ENCODE measurements around the gene DMD. TPM values are rescaled to one million over a fixed set of nuclear protein-coding genes. Genes with fewer than 3 reads are reported as not detected.

DMD gene
- polyA plus RNA-seq, 4 donors, result 15.1 to 19.3 (median 17.7) TPM

- DNase-seq (ENCODE audit: low read depth in 4 of 4, low spot score in 3 of 4), result no peak
Observed at GRCh38 chrX:31931225-31931624, 1280.1 kb downstream of the DMD start.

DNA sequence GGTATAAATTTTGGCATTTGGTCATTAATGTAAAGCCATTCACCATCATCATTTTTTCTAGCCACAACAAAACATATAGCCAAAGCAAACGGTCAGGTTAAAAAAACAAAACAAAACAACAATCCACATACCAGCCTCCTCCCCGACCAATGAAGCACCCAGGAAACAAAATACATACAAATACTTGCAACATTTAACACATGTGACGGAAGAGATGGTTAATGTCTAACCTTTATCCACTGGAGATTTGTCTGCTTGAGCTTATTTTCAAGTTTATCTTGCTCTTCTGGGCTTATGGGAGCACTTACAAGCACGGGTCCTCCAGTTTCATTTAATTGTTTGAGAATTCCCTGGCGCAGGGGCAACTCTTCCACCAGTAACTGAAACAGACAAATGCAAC lies 1282.0 kb downstream of the DMD start:
- DNase-seq (ENCODE audit: low read depth in 4 of 4, low spot score in 3 of 4), result no peak

DNA sequence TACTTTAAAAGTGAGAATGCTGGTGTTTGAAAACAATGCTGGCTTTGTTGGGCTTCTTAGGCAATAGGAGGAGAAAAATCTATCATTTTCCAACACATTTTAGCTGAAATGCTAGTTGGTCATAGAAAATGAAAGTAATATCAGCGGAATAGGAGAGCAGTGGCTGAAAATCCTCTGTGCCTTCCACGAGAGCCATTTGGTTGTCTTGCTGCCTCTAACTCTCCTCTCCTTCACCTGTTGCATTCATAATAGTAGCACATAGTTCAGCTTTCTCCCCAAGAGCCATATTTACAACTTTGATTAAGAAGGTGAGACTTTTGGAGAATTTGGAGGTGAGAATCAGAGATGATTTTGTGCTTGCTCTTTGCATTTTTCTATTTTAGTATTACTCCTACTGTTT lies 1290.1 kb downstream of the DMD start:
- DNase-seq (ENCODE audit: low read depth in 4 of 4, low spot score in 3 of 4), result no peak

DNA sequence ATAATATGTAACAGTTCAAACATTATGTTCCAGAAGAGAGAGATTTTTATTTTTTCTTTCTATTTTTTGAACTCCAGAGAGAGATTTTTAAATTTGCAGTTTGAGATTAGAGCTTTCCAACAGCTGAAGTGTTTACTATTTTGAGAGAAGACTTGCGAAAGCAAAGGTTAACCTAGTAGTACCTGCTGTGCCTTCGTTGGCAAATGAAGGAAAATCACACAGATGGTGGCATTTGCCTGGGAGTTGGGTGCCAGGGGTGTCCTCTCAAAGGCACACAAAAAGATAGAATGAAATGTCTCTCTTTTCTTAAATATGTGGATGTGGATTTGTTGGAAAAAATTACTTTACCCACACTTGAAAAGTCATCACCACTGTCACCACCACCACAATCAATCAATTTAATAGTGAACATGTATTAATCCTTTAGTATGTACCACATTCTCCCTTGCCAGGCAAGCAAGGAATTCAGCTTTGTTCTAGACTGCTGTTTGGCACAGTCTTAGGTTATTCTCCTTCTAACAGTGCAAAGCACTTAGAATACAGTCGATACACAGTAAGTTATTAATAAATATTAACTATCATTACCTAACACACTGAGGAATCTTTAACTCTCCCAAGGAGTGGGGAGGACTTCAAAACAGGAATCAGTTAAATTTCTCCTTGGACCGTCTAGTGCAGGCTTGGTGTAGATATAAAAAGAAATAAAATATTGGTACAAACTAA lies 1301.3 kb downstream of the DMD start:
- no peak for DNase-seq (ENCODE audit: low read depth in 4 of 4, low spot score in 3 of 4)

DNA sequence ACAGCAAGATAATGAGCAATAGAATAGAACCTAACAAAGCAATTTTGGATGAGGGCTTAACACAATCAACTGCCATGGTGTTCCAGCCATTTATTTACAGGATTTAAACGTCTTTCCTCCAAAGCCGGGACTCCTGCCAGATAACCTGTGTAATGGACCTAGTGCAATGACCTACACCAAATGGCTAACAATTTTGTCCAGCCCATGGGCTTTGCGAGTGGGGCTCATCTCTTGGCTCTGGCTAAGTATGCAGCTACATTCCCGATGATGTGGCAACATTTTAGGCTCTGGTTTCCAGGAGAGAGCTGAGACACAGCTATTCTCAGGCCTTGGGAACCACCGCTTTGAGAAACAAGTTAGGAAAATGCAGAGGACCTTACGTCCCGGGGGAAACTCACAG lies 1317.2 kb downstream of the DMD start:
- no peak for DNase-seq (ENCODE audit: low read depth in 4 of 4, low spot score in 3 of 4)

- DNase-seq (ENCODE audit: low read depth in 4 of 4, low spot score in 3 of 4), result no peak
Observed at GRCh38 chrX:31893525-31893924, 1317.8 kb downstream of the DMD start.

DNA sequence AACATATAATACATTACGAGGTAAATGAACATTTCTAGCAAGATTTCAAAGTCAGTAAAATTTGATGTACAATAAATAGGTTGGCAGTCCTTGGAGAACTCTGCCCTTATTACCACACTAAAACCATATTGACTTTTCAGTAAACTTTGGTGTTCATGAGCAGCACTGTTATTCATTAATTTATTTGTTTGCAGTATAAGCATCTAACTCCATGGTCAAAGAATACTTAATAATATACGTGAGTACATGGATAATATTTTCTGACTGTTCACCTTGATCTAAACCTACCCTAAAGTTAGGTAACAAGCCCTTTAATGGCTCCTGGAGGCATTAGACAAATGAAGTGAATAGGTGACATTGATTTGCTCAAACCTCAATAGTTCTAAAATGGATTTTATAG lies 1322.3 kb downstream of the DMD start:
- DNase-seq (ENCODE audit: low read depth in 4 of 4, low spot score in 3 of 4), result no peak

DNA sequence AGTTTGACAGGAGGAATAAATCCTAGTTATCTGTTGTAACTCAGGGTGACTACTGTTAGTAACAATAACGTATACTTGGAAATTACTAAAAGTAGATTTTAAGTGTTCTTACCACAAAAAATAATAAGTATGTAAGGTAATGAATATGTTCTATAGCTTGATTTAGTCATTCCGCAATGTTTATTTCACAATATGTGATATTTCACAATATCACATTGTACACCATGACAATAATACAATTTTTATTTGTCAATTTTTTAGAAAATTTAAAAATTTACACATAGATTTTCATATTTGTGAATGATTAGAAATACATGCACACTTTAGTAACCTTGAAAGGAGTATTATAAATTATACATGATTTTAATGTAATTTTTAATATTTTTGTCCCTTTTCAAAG lies 1326.8 kb downstream of the DMD start:
- no peak for DNase-seq (ENCODE audit: low read depth in 4 of 4, low spot score in 3 of 4)

DNA sequence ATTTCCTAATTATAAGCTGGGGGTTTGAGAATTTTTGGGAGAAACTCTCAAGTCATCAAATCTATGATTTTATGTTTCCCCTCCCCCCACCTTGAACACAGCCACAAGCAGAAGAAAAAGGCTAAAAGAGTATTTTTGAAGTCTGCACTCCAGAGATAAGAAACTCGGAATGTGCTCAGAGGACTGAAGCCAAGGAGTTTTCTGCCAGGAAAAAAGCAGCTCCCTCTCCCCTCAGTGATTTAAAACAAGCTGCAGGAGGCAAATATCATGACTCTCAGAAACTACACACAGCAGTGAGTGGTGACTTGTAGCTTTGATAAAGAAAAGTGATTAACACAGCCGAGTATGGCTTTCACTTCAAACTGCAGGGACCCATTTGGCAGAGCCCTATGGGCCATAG lies 1339.3 kb downstream of the DMD start:
- no peak for DNase-seq (ENCODE audit: low read depth in 4 of 4, low spot score in 3 of 4)

- DNase-seq (ENCODE audit: low read depth in 4 of 4, low spot score in 3 of 4), result no peak
Observed at GRCh38 chrX:31870267-31870666, 1341.1 kb downstream of the DMD start.

GRCh38 chrX:31860686-31861085 lies 1350.7 kb downstream of the DMD start:
- DNase-seq (ENCODE audit: low read depth in 4 of 4, low spot score in 3 of 4), result no peak

DNA sequence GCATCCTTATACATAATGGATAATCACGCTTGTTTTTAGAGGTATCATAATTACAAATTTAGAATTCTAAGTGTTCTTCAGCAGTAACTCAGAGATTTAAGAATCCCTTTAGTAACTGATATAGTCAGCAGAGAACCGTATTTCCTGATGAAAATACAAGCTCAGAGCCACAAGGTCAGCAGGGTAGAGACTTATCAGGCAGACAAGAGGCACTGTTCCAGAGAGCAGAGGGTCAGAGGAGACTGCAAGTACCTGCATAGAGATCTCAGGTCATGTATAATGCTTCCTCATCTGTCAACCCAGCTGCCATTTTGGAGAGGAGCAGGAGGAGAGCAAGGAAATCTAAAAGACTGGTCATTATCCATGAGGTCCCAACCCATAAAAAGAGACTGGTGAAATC lies 1352.4 kb downstream of the DMD start:
- no peak for DNase-seq (ENCODE audit: low read depth in 4 of 4, low spot score in 3 of 4)

- DNase-seq (ENCODE audit: low read depth in 4 of 4, low spot score in 3 of 4), result no peak
Observed at GRCh38 chrX:31854716-31855115, 1356.6 kb downstream of the DMD start.

DNA sequence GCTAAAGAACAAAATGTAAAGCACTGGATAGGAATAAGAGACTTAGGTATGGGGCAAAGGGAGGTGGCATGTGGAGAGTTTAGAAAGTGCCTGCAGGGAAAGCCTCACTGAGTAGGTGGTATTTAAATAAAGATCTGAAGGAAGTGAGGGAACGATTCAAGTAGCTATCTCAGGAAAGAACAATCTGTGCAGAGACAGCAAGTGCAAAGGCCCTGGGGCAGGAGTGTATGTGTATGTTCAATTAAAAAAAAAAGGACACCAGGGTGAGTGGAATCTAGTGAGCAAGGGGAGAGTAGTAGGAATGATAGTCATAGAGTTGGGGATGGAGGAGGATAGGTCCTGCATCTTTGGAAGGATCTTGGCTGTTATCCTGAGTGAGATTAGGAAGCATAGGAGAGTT lies 1359.6 kb downstream of the DMD start:
- DNase-seq (ENCODE audit: low read depth in 4 of 4, low spot score in 3 of 4), result no peak

- DNase-seq (ENCODE audit: low read depth in 4 of 4, low spot score in 3 of 4), result no peak
Observed at GRCh38 chrX:31847773-31848172, 1363.6 kb downstream of the DMD start.

DNA sequence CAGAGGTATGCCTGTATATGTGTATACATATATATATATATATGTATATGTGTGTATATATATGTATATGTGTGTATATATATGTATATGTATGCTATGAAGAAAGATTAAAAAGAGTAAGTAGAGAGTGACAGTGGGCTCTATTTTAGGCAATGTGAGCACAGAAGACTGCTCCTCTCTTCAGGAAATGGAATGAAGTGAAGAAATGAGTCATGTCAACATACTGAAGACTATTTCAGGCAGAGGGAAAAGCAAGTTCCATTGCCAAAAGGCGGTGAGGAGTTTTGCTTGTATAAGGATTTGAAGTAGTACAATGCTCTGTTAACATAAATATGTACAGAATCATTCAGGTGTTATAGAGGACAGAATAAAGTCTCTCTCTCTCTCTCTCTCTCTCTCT lies 1366.3 kb downstream of the DMD start:
- no peak for DNase-seq (ENCODE audit: low read depth in 4 of 4, low spot score in 3 of 4)

GRCh38 chrX:31838617-31839016 lies 1372.7 kb downstream of the DMD start:
- DNase-seq (ENCODE audit: low read depth in 4 of 4, low spot score in 3 of 4), result no peak

DNA sequence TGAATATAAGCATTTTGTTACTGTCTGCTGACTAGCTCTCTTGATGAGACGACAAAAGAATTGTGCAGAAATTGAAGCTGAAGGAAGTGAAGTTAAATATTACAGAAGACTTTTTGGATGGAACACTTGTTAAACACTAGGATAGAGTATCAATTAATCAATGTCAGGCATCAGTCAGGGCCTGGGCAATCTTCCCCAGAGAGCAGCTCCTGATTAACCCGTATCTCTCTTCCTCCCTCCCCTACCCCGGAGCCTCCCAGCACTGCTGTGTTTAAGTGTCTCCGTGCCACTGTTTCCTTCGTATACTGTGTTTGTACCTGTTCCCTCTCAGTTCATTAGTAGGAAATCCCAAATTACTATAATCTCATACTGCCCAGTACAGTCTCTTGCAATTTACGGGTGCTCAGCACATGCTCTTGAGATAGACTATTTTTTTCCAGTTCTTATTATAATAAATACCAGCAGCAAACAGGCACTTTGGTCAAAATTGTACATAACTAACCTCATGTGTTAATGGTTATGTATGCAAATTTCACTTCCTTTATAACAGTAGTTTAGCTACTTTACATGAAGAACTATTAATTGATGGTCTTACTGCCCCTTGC lies 1373.8 kb downstream of the DMD start:
- no peak for DNase-seq (ENCODE audit: low read depth in 4 of 4, low spot score in 3 of 4)

GRCh38 chrX:31836479-31836878 lies 1374.9 kb downstream of the DMD start:
- no peak for DNase-seq (ENCODE audit: low read depth in 4 of 4, low spot score in 3 of 4)

GRCh38 chrX:31832263-31832662 lies 1379.1 kb downstream of the DMD start:
- no peak for DNase-seq (ENCODE audit: low read depth in 4 of 4, low spot score in 3 of 4)

- DNase-seq (ENCODE audit: low read depth in 4 of 4, low spot score in 3 of 4), result no peak
Observed at GRCh38 chrX:31820430-31821210, 1390.7 kb downstream of the DMD start.

DNA sequence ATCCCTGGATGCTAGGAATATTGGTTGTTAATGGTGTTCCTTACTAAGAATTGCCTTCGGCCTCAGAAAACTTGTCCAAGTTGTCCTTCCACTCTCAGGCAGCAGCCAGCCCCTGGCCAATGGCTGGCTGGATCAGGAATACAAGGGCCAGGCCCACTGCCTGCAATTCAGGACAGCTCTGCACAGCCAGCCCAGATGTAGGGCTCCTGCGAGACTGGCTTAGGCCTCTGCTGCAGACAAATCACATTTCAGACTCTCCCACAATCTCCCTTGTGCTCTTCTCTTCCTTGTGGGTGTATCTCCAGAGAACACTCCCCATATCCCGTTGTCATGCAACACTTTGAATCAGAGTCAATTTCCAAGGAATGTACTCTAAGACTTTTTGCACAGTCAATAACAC lies 1391.9 kb downstream of the DMD start:
- no peak for DNase-seq (ENCODE audit: low read depth in 4 of 4, low spot score in 3 of 4)

Data from right renal pelvis (tissue), 4 donors.